GM21737 (cell line): Measurements from ENCODE around the gene RNF208.
A peak's percentile ranks its signal among the peaks of the same experiment; 100 is the strongest.
"Not testable (repeated sequence)": the region's sequence is repeated elsewhere in the genome, so short reads cannot be mapped to it uniquely, and the experiment has no call there.

Experiments
- ATAC-seq: cut with Tn5 transposase; IDR thresholded peaks from one replicate; pipeline ENCODE4 v1.9.1; 2021; ENCODE audit warnings: mild to moderate bottlenecking, moderate library complexity; ENCODE audit not compliant: unreplicated experiment

The RNF208 gene

GRCh38 chr9:137222190-137223077 lies at the start of gene RNF208:
Gene RNF208, minus strand, starts transcription at chr9:137222240. Its CDS starts 1,028 bp downstream, at chr9:137221212.
- ATAC-seq: no peak

GRCh38 chr9:137271696-137272076 lies 49.6 kb upstream of the RNF208 start:
- no peak for ATAC-seq

DNA sequence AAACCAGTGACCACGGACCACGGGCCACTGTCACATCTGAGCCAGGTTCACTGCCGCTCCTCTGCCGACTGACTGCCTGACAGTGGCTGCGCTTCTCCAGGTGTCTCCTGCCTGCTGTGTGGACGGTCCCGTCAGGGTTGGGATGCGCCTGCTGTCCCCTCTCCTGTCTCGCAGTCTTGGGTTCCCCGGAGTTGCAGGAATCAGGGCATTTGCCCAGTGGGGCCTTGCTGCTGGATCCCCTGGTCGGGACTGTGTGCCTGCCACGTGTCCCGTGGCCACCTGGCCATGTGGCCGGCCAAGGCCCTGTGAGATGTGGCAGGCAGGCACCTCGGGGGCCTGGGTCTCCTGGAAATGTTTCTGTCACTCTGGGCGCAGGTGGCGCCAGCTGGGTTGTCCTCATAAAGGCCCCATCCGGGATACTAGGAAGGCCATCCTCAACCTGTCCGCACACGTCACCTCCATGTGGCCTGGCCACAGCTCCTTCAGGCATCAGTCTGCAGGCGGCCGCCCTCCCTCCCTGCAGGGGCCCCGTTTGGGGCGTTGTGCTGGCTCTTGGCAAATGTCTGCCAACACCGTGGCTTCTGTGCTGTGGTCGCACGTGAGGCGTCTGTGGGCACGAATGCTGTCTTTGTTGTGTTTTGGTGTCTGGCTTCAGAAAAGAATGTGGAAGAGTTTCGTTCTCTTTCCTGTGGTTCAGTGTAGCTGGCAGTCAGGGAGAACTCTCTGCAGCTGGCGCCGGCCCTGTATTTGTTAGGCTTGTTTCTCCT lies 49.1 kb upstream of the RNF208 start:
- ATAC-seq: no peak

- ATAC-seq: no peak
These were observed 47.3 kb upstream of the RNF208 start for GRCh38 chr9:137269231-137269772.

- ATAC-seq: no peak
These were observed 46.6 kb upstream of the RNF208 start for GRCh38 chr9:137268538-137269201.

GRCh38 chr9:137267933-137268355 lies 45.9 kb upstream of the RNF208 start:
- ATAC-seq: no peak

- no peak for ATAC-seq
These were observed 44.8 kb upstream of the RNF208 start for GRCh38 chr9:137266585-137267453.

GRCh38 chr9:137266162-137266527 lies 44.1 kb upstream of the RNF208 start:
- no peak for ATAC-seq

- ATAC-seq: no peak
These were observed 43.6 kb upstream of the RNF208 start for GRCh38 chr9:137265496-137266161.

DNA sequence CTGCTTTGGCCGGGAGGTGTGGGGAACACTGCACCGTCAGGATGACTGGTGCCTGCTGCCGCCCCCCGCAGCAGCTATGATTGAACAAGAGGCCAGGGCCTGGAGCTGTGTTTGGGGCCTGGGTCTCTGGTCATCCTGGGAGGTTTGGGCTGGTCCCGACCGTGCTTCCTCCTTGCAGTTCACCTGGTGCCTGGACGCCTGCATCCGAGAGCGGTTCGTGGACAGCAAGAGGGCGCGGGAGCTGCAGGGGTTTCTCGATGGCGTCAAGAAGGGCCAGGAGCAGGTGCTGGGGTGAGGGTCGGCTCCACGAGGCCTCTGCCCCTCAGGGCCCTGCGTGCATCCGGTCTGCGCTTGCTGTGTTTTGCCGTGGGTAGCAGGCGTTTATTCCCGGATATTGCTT lies 42.0 kb upstream of the RNF208 start:
- ATAC-seq: no peak

- ATAC-seq: no peak
These were observed 41.5 kb upstream of the RNF208 start for GRCh38 chr9:137263506-137263905.

GRCh38 chr9:137262909-137263285 lies 40.9 kb upstream of the RNF208 start:
- ATAC-seq: no peak

- not testable (repeated sequence) for ATAC-seq
These were observed 40.3 kb upstream of the RNF208 start for GRCh38 chr9:137262173-137262908.

DNA sequence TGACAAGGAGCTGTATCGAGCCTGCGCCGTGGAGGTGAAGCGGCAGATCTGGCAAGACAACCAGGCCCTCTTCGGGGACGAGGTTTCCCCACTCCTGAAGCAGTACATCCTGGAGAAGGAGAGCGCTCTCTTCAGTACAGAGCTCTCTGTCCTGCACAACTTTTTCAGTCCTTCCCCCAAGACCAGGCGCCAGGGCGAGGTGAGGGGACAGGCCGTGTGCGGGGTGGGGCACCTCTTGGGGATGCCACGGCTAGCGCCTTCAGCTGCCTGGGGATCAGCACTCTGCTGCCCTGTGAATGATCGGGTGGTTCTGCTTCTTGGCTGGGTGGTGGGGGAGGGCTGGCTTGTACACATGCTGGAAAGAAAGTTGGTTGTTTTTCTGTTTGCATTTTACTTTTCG lies 34.8 kb upstream of the RNF208 start:
- ATAC-seq: no peak

- ATAC-seq: no peak
These were observed 34.3 kb upstream of the RNF208 start for GRCh38 chr9:137256362-137256761.

- no peak for ATAC-seq
These were observed 33.5 kb upstream of the RNF208 start for GRCh38 chr9:137255448-137256114.

- ATAC-seq: peak; percentile 69
These were observed 32.8 kb upstream of the RNF208 start, which contains the start of gene NELFB for GRCh38 chr9:137254624-137255447. Gene NELFB, plus strand, starts transcription at chr9:137255327.
